T-cell (primary cell): ENCODE measurements around the gene DNAAF5. TPM values are rescaled to one million over a fixed set of nuclear protein-coding genes. Genes with fewer than 3 reads are reported as not detected.

Source experiments
- ATAC-seq, 4 experiments: fragments of 200-7000 bp in 3 of 4; fragments of 150-1000 bp in 1 of 4; cut with Tn5 transposase; replicated peaks in 1 of 4; 1 replicate in 3 of 4; 2 replicates in 1 of 4; pipeline ENCODE4 v1.10.0; 2021; ENCODE audit warnings: moderate library complexity in 3 of 4, mild to moderate bottlenecking in 2 of 4, moderate number of reproducible peaks in 1 of 4
- CTCF ChIA-PET, 2 donors: fragments of 300-600 bp; sonication (Branson Sonifier 250); formaldehyde crosslinking; loops; one replicate each; lab custom pipeline; 2022; ENCODE audit warnings: antibody characterized with exemption in 2 of 2; lab: Charles Lee
- POLR2A ChIA-PET, 2 donors: fragments of 300-600 bp; sonication (Branson Sonifier 250); formaldehyde crosslinking; loops; one replicate each; lab custom pipeline; 2022; ENCODE audit warnings: antibody characterized with exemption in 2 of 2; lab: Charles Lee
- DNase-seq, 35 experiments: peaks; one replicate each; pipeline versions ENCODE4 v3.0.0 to v3.0.0-alpha.2; 2013 to 2023
- H3K27ac ChIP-seq: one replicate; pipeline ENCODE4 v1.5.1; 2013; ENCODE audit warnings: low read length
- H3K27me3 ChIP-seq, 2 experiments: replicated peaks in 1 of 2; 1 replicate in 1 of 2; 2 replicates in 1 of 2; pipeline versions ENCODE4 v1.6.1 to v1.7.0; 2013; ENCODE audit warnings: low read length in 1 of 2, mixed read lengths in 1 of 2; ENCODE audit not compliant: control insufficient read depth in 2 of 2, insufficient read depth in 2 of 2; ENCODE audit errors: extremely low read depth in 1 of 2
- H3K36me3 ChIP-seq, 2 donors: 1 replicate in 1 of 2; 2 replicates in 1 of 2; pipeline versions ENCODE4 v1.6.1 to v1.7.0; 2013; ENCODE audit warnings: low read length in 1 of 2; ENCODE audit not compliant: control insufficient read depth in 2 of 2, insufficient read depth in 1 of 2; ENCODE audit errors: extremely low read depth in 1 of 2
- H3K4me1 ChIP-seq, 2 experiments: 1 replicate in 1 of 2; 2 replicates in 1 of 2; pipeline versions ENCODE4 v1.6.1 to v1.7.0; 2013; ENCODE audit warnings: low read length in 2 of 2, mixed read lengths in 1 of 2; ENCODE audit not compliant: insufficient read depth in 2 of 2, control insufficient read depth in 1 of 2; ENCODE audit errors: extremely low read depth in 1 of 2
- H3K4me3 ChIP-seq, 2 donors: 1 replicate in 1 of 2; 2 replicates in 1 of 2; pipeline versions ENCODE4 v1.5.1 to v1.7.0; 2013; ENCODE audit warnings: mild to moderate bottlenecking in 2 of 2, low read length in 1 of 2, moderate library complexity in 1 of 2; ENCODE audit not compliant: control insufficient read depth in 1 of 2; ENCODE audit errors: extremely low read depth in 1 of 2
- H3K9me3 ChIP-seq: 2 replicates; pipeline ENCODE4 v1.7.0; 2013
- H3K27ac Mint-ChIP-seq, 2 donors: one replicate each; pipeline ENCODE4 v1.8.0; 2020 to 2021; ENCODE audit warnings: mild to moderate bottlenecking in 2 of 2, mixed read lengths in 2 of 2
- H3K27me3 Mint-ChIP-seq, 2 donors: one replicate each; pipeline ENCODE4 v1.8.0; 2021 to 2022; ENCODE audit warnings: mixed read lengths in 2 of 2
- H3K36me3 Mint-ChIP-seq: one replicate; pipeline ENCODE4 v1.8.0; 2021; ENCODE audit warnings: mixed read lengths
- H3K4me1 Mint-ChIP-seq, 3 donors: one replicate each; pipeline ENCODE4 v1.8.0; 2020 to 2022; ENCODE audit warnings: mixed read lengths in 3 of 3, mild to moderate bottlenecking in 1 of 3
- H3K4me3 Mint-ChIP-seq, 3 donors: one replicate each; pipeline ENCODE4 v1.8.0; 2020 to 2022; ENCODE audit warnings: mild to moderate bottlenecking in 3 of 3, mixed read lengths in 3 of 3, moderate library complexity in 3 of 3
- H3K9me3 Mint-ChIP-seq, 3 donors: one replicate each; pipeline ENCODE4 v1.8.0; 2020 to 2022; ENCODE audit warnings: mixed read lengths in 3 of 3
- WGBS: methylation state at CpG from one replicate; pipeline ENCODE4 v1.1.5; 2013; ENCODE audit warnings: missing lambda C conversion rate; ENCODE audit not compliant: insufficient coverage; 5-methylcytosine and 5-hydroxymethylcytosine counted together
- total RNA-seq, 35 experiments: library from RNA in 6 of 35; stranded (reverse) in 6 of 35; fragments of 120-200 nt in 1 of 35; gene quantifications; one replicate each; pipeline versions ENCODE4 v1.2.1 to v1.2.4 and lab custom pipeline; 2013 to 2026

Gene DNAAF5
- total RNA-seq, 5 donors from 2014 or later (not counting 1 experiment from before 2014, with no cell fraction given), result 12.8 to 21.4 (median 17.1) TPM

- Histone ChIP-seq H3K4me1 (peaks cover 24 to 45% of the 10 kb centered on the region in 2 experiments), H3K4me3 (no peak overlapping the region), H3K9me3 (no peaks in the 10 kb centered on the region), H3K36me3 (peaks cover 0 to 7% of the 10 kb centered on the region in 2 donors), H3K27me3 (no peaks in the 10 kb centered on the region), H3K27ac (no peak overlapping the region)
- H3K27ac Mint-ChIP-seq, result peak overlapping the region; percentile 95 to 99
- no peaks in the 10 kb centered on the region for H3K9me3 Mint-ChIP-seq
- ChIA-PET POLR2A (no interaction called here), CTCF (no interaction called here)
- DNase-seq, result no peak
- 78% methylated on average over 6 of the region's 12 CpGs for WGBS
- H3K36me3 Mint-ChIP-seq, result peaks cover 11% of the 10 kb centered on the region
- H3K4me1 Mint-ChIP-seq, result peaks cover 53 to 77% (median 69%) of the 10 kb centered on the region in 3 donors
- no peaks in the 10 kb centered on the region for H3K27me3 Mint-ChIP-seq
- peak overlapping the region in 2 of 3 donors; percentile 34 to 68 for H3K4me3 Mint-ChIP-seq
- ATAC-seq, result no peak
Measured at GRCh38 chr7:830069-830468, 103.6 kb downstream of the DNAAF5 start.

- Histone ChIP-seq H3K4me1 (peaks cover 24 to 51% of the 10 kb centered on the region in 2 experiments), H3K36me3 (peaks cover 1 to 5% of the 10 kb centered on the region in 2 donors), H3K27ac (peak overlapping the region; percentile 88), H3K4me3 (no peak overlapping the region), H3K27me3 (no peaks in the 10 kb centered on the region), H3K9me3 (no peaks in the 10 kb centered on the region)
- Mint-ChIP-seq H3K4me1 (peaks cover 55 to 80% (median 65%) of the 10 kb centered on the region in 3 donors), H3K36me3 (peaks cover 16% of the 10 kb centered on the region), H3K9me3 (no peaks in the 10 kb centered on the region), H3K27ac (peak overlapping the region; percentile 95 to 99), H3K27me3 (no peaks in the 10 kb centered on the region), H3K4me3 (peak overlapping the region; percentile 72 to 85 (median 80))
- ChIA-PET POLR2A (interaction anchor here in 1 of 2 donors (0.6 kb wide), 2 partner anchors 16 to 18 kb away, joined by 3 to 6 read pairs; no protein-coding TSS in a partner anchor), CTCF (interaction anchor here in 1 of 2 donors (0.6 to 1.3 kb wide), 3 partner anchors 14 to 281 kb away, joined by 3 to 5 read pairs (median 4); no protein-coding TSS in a partner anchor)
- DNase-seq (peak in 2 of 35 experiments; percentile 19 to 46), ATAC-seq (peak; percentile 13 to 62 (median 60))
- 8% methylated on average over 4 of the region's 7 CpGs for WGBS
Measured at GRCh38 chr7:831596-832166, 105.2 kb downstream of the DNAAF5 start.

GRCh38 chr7:832167-832967, 105.9 kb downstream of the DNAAF5 start, which contains the start of gene SUN1:
SUN1 (plus strand) TSS chr7:832476; CDS start chr7:832525, 49 bp downstream.
- 31% methylated on average over 12 of the region's 24 CpGs for WGBS
- no peaks in the 10 kb centered on the region for H3K9me3 ChIP-seq
- peaks cover 57 to 84% (median 67%) of the 10 kb centered on the region in 3 donors for H3K4me1 Mint-ChIP-seq
- peaks cover 24 to 52% of the 10 kb centered on the region in 2 experiments for H3K4me1 ChIP-seq
- DNase-seq, result peak in 34 of 35 experiments; percentile 16 to 82 (median 56)
- H3K36me3 ChIP-seq, result peaks cover 6 to 8% of the 10 kb centered on the region in 2 donors
- peak; percentile 83 to 90 (median 84) for ATAC-seq
- H3K27me3 ChIP-seq, result no peaks in the 10 kb centered on the region
- ChIA-PET POLR2A (interaction anchor here in 1 of 2 donors (0.5 to 0.6 kb wide), 3 partner anchors 17 to 137 kb away, joined by 3 to 6 read pairs (median 6); no protein-coding TSS in a partner anchor), CTCF (interaction anchor here in 1 of 2 donors (0.6 to 1.3 kb wide), 3 partner anchors 12 to 19 kb away, joined by 4 to 5 read pairs (median 4); no protein-coding TSS in a partner anchor)
- H3K27me3 Mint-ChIP-seq, result no peaks in the 10 kb centered on the region
- H3K9me3 Mint-ChIP-seq, result no peaks in the 10 kb centered on the region
- peaks cover 22% of the 10 kb centered on the region for H3K36me3 Mint-ChIP-seq
- H3K27ac ChIP-seq, result peak within 1 kb of the TSS; percentile 88
- H3K4me3 Mint-ChIP-seq, result peak within 1 kb of the TSS; percentile 72 to 85 (median 80)
- H3K4me3 ChIP-seq, result peak within 1 kb of the TSS; percentile 18 to 20
- peak within 1 kb of the TSS; percentile 95 to 99 for H3K27ac Mint-ChIP-seq

- H3K9me3 ChIP-seq, result no peaks in the 10 kb centered on the region
- Mint-ChIP-seq H3K9me3 (no peaks in the 10 kb centered on the region), H3K36me3 (peaks cover 22% of the 10 kb centered on the region), H3K4me3 (peak overlapping the region; percentile 72 to 85 (median 80)), H3K27me3 (no peaks in the 10 kb centered on the region), H3K4me1 (peaks cover 63 to 88% (median 71%) of the 10 kb centered on the region in 3 donors), H3K27ac (peak overlapping the region; percentile 95 to 99)
- DNase-seq (no peak), ATAC-seq (no peak)
- H3K27ac ChIP-seq, result peak overlapping the region; percentile 88
- CTCF ChIA-PET, result interaction anchor here in 1 of 2 donors (0.6 to 0.7 kb wide), 2 partner anchors 12 to 16 kb away, joined by 3 to 4 read pairs; no protein-coding TSS in a partner anchor
- H3K4me1 ChIP-seq, result peaks cover 24 to 52% of the 10 kb centered on the region in 2 experiments
- POLR2A ChIA-PET, result no interaction called here
- WGBS, result 89% methylated on average over 10 of the region's 15 CpGs
- peak overlapping the region in 1 of 2 donors; percentile 18 for H3K4me3 ChIP-seq
- no peaks in the 10 kb centered on the region for H3K27me3 ChIP-seq
- H3K36me3 ChIP-seq, result peaks cover 6 to 8% of the 10 kb centered on the region in 2 donors
Measured at GRCh38 chr7:832968-833424, 106.5 kb downstream of the DNAAF5 start.

DNA sequence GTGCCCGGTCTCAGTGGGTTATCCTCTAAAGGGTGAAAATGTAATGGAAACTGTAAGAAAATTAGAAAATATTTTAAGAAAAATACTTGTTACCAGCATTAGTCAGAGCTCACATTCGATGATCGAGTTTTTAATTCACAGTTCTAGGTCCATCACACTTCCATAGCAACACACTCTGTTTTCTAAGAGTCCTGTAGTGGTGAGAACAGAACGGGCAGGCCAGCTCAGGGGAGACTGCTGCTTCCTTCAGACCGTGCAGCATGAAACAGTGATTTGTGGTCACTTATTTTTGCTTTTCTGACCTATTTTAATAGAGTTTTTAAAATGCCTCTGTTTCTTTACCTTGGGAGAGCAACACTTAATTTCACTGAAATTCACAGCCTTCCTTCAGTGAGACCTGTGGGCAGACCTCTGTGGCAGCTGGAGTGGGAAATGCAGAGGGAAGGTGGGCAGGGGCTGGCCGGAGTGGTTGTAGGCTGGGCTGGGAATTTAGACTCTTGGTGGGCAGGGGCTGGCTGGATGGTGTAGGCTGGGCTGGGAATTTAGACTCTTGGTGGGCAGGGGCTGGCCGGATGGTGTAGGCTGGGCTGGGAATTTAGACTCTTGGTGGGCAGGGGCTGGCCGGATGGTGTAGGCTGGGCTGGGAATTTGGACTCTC, 107.2 kb downstream of the DNAAF5 start:
- 100% methylated on average over 3 of the region's 8 CpGs for WGBS
- DNase-seq (no peak), ATAC-seq (no peak)
- H3K27me3 Mint-ChIP-seq, result no peaks in the 10 kb centered on the region
- no peaks in the 10 kb centered on the region for H3K9me3 Mint-ChIP-seq
- H3K4me1 Mint-ChIP-seq, result peaks cover 59 to 83% (median 66%) of the 10 kb centered on the region in 3 donors
- ChIA-PET POLR2A (no interaction called here), CTCF (interaction anchor here in 1 of 2 donors (0.7 kb wide), 1 partner anchor 16 kb away, joined by 3 read pairs; no protein-coding TSS in a partner anchor)
- no peak overlapping the region for H3K27ac ChIP-seq
- peaks cover 27% of the 10 kb centered on the region for H3K36me3 Mint-ChIP-seq
- H3K27ac Mint-ChIP-seq, result peak overlapping the region; percentile 49 to 99
- H3K4me3 ChIP-seq, result no peak overlapping the region
- peaks cover 24 to 50% of the 10 kb centered on the region in 2 experiments for H3K4me1 ChIP-seq
- no peaks in the 10 kb centered on the region for H3K27me3 ChIP-seq
- H3K4me3 Mint-ChIP-seq, result no peak overlapping the region
- H3K36me3 ChIP-seq, result peaks cover 6 to 8% of the 10 kb centered on the region in 2 donors
- no peaks in the 10 kb centered on the region for H3K9me3 ChIP-seq
